ENCODE results near the gene ATP6V0C.

- TF ChIP-seq CTCF (IDR thresholded peaks at IDR 0.05), result no peak
- TF ChIP-seq POLR2A (IDR thresholded peaks at IDR 0.05), result no peak
- TF ChIP-seq POLR2AphosphoS5 (IDR thresholded peaks at IDR 0.05), result no peak
These were observed 7.2 kb downstream of the ATP6V0C start for GRCh38 chr16:2520784-2521531.

Data from prostate gland (tissue), 2 donors.